ENCODE measurements around the gene SNAP25.

DNA sequence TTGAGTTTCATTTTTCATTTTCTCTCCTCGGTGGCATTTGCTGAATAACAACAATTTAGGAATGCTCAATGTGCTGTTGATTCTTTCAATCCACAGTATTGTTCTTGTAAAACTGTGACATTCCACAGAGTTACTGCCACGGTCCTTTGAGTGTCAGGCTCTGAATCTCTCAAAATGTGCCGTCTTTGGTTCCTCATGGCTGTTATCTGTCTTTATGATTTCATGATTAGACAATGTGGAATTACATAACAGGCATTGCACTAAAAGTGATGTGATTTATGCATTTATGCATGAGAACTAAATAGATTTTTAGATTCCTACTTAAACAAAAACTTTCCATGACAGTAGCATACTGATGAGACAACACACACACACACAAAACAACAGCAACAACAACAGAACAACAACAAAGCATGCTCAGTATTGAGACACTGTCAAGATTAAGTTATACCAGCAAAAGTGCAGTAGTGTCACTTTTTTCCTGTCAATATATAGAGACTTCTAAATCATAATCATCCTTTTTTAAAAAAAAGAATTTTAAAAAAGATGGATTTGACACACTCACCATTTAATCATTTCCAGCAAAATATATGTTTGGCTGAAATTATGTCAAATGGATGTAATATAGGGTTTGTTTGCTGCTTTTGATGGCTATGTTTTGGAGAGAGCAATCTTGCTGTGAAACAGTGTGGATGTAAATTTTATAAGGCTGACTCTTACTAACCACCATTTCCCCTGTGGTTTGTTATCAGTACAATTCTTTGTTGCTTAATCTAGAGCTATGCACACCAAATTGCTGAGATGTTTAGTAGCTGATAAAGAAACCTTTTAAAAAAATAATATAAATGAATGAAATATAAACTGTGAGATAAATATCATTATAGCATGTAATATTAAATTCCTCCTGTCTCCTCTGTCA is 88.1 kb downstream of the SNAP25 start:
- TF ChIP-seq ZNF274 (IDR thresholded peaks at IDR 0.05; ENCODE audit: low read depth, low read length) (no peak), YY1 (IDR thresholded peaks at IDR 0.05; ENCODE audit: insufficient read depth, insufficient read length) (no peak)
